Loucy (cell line): ENCODE measurements around the gene CNOT2.

Source experiments
- CTCF ChIP-seq: fragments of 200-600 bp; sonication (generic); conservative IDR thresholded peaks from 2 replicates; pipeline ENCODE4 v1.5.1; 2014; ENCODE audit warnings: mild to moderate bottlenecking, antibody characterized with exemption, low read length
- EZH2phosphoT487 ChIP-seq: fragments of 200-600 bp; IDR thresholded peaks from 2 replicates; pipeline ENCODE4 v1.6.1; 2018; ENCODE audit warnings: antibody characterized with exemption, mild to moderate bottlenecking, moderate library complexity, borderline replicate concordance

DNA sequence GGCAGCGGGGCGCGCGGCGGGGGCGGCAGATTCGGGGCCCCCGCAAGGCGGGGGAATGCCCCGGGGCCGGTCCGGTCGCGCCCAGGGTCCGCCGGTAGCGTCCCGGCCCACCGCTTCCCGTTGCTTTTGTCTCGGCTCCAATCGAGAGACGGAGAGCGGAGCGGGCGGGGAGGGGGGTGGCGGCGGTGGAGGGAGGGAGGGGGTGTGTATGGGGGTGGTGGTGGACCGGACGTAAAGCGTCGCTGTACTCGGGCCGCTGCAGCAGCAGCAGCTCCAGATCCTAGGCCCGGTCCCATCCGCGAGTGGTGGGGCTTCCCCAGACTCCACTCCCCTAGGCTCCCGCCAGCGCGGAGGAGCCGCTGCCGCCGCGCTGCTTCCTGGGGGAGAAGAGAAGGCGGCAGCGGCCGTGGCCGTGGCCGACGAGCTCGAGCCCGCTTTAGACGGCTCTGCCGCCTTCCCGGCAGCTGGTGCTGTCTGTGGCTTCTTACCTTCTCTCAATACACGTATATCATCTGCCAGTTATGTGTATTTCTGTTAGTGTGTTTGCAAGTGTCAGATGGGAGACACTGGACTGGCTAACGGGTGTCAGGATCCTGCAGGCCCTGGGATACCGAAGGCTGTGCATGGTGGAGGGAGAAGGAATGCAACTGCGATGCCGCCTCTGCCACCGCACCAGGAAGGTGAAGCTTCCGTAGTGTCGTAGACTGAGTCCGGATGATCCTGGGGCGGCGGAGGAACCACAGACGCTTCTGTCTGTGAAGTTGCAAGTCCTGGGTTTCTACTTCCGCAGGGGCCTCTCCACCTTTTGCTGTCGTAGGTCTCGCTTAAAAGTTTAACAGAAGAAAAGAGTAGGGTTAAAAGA is 508 bp downstream of the CNOT2 start:
- TF ChIP-seq CTCF (no peak), EZH2phosphoT487 (no peak)
